Hippocampal formation (tissue), 2 donors: ENCODE measurements around the gene CRY2.

Experiments
- DNase-seq, 2 donors: peaks; one replicate each; lab custom pipeline; 2025; lab: John Stamatoyannopoulos, UW

CRY2 gene

DNA sequence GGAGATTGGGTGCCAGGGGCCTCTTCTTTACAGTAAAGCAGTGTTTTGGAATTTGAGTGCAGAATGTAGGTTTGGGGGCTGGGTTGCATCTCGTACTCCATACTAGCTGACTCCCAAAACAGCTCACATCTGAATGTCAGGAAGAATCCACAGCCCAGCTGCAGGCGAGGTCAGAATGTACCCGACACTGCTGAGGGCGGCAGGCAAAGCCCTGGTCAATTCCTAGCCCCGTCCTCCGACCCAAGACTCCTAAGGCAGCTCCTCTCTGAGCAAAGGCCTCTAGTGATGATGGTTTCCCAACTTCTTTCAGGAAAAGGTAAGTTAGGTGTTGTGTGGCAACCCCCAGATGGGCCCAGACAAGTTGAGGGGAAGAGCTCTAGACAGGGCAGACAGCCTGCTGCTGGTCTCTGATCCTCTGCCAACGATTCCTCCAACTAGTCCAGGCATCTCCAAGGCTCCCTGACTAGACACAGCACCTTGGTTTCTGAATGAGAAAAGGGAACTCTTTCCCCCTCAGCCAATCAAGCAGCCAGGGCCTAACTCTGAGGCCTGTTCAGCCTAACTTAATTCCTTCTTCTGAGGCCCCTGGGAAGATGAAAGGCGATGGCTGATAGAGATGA, 83.8 kb downstream of the CRY2 start:
- no peak for DNase-seq

DNA sequence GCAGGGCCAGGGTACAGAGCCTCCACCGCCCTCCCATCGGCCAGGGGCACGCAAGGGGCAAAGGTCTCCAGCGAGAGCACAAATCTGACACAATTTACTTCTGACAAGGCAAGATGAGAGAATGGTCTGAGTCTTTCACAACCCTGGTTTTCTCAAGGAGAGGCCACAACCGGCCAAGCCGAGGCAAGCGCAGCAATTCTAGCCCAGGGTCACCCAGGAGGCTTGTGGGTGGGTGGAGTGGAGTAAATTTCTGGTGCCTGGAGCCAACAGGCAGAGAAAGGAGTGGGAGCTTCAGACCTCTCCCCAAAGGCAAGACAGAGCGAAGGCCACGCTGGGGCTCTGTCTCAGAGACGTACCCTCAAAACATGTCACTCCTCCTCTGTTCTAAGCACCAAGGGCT, 84.5 kb downstream of the CRY2 start:
- no peak for DNase-seq

GRCh38 chr11:45932217-45932616, 84.9 kb downstream of the CRY2 start:
- DNase-seq, result no peak
